ENCODE data around the gene SLC25A12.

DNA sequence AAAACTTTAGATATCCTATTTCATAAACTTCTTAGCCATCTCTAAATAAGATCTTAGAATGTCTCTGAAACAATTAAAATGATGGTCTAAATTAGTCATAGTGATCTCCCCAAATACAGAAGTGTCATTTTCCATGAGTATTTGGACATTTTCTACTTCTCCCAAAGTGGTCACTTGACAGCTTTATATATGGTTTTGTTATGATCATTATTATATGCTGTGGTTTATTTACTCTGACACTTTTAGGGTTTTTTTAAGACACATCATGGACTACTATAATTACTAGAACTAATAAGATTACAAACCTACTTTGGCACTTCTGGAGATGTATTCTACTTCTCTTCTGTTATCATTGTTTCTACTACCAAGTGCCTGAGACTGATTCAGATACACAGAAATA is 47.1 kb downstream of the SLC25A12 start:
- no peak for TF ChIP-seq EP300 (IDR thresholded peaks at IDR 0.05)
- TF ChIP-seq, protein P1, sequence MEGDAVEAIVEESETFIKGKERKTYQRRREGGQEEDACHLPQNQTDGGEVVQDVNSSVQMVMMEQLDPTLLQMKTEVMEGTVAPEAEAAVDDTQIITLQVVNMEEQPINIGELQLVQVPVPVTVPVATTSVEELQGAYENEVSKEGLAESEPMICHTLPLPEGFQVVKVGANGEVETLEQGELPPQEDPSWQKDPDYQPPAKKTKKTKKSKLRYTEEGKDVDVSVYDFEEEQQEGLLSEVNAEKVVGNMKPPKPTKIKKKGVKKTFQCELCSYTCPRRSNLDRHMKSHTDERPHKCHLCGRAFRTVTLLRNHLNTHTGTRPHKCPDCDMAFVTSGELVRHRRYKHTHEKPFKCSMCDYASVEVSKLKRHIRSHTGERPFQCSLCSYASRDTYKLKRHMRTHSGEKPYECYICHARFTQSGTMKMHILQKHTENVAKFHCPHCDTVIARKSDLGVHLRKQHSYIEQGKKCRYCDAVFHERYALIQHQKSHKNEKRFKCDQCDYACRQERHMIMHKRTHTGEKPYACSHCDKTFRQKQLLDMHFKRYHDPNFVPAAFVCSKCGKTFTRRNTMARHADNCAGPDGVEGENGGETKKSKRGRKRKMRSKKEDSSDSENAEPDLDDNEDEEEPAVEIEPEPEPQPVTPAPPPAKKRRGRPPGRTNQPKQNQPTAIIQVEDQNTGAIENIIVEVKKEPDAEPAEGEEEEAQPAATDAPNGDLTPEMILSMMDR (IDR thresholded peaks at IDR 0.05) = no peak
- no peak for TF ChIP-seq POLR2A (IDR thresholded peaks at IDR 0.05)
